T follicular helper cell (primary cell): ENCODE results near the gene NDST3.

Source experiments
- DNase-seq: peaks from one replicate; pipeline ENCODE4 v3.0.0-alpha.2; 2020; ENCODE audit warnings: low read depth
- total RNA-seq, 2 experiments: gene quantifications; one replicate each; lab custom pipeline; 2026; lab: John Stamatoyannopoulos, UW

NDST3 gene
- total RNA-seq = 0 reads per million in 2 experiments

GRCh38 chr4:118034053-118034785 is at the start of gene NDST3:
Gene NDST3, plus strand, starts transcription at chr4:118034486. Its CDS starts 19,425 bp downstream, at chr4:118053911.
- no peak for DNase-seq

- no peak for DNase-seq
Observed at GRCh38 chr4:117986321-117986720, 48.0 kb upstream of the NDST3 start.

DNA sequence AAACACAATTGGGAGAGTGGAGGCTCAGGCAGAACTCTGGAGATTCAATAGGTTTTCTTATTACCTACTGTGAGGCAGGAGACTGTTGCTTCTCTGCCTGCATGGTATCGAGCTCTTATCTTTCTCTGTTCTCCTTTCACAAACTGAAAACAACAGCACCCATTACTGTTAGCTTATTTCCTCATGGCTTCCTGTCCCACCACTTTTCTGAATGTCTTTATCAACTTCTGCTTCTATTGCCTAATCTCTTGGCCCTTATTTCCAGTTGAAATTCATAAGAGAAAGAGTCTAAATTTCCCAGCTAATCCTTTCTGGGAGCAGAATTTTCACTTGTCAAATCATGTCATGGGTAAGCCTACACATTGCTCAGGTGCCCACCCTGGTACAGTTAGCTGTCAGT is 46.8 kb upstream of the NDST3 start:
- no peak for DNase-seq

DNA sequence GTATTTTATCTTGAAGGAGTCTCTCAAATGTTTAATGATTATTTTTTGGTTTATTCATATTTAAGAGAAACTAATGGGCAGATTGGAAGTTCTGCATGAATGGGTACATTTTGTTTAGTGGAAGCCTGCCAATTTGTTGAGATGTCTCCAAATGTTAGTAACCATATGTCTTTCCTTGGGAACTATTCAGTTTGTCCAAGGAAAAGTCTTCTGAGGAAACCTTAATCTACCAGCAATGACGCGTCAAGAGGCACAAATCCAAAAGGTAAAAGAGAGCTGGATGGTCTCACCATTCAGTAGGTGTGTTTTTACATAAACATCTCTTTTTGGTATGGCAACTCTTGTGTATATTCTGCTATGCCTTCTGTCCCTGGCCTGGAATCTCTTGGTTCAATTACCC is 37.4 kb upstream of the NDST3 start:
- DNase-seq = no peak

- DNase-seq = no peak
Observed at GRCh38 chr4:118004088-118004487, 30.2 kb upstream of the NDST3 start.

DNA sequence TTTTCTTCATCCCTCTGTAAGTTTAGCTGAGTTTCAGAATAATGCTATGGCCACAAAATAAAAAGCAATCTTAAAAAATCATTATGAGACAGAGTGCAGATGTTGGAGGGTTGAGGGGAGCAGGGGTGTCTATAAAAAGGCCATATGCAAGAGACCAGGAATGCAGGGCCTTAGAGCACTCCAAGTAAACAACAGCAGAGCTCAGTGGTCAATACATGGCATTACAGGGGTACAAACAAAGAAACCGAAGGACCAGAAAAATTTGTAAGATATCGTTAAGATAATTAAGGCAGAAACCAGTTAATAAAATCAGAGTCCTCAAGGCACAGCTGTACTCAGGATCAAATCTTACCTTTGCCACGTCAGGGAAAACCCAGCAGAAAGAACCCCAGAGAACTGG is 28.4 kb upstream of the NDST3 start:
- DNase-seq = no peak

DNA sequence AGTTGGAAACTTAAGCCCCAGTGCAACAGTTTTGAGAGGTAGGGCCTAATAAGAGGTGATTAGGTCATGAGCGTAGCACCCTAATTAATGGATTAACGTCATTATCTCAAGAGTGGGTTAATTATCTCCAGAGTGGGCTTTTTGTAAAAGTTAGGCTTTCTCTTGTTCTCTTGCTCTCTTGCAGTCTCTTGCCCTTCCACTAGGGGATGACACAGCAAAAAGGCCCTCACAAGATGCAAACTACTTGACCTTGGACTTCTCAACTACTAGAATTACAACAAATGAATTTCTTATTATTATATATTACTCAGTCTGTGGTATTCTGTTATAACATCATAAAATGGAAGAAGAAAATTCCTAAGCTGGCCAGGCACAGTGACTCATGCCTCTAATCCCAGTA is 22.1 kb upstream of the NDST3 start:
- no peak for DNase-seq

DNA sequence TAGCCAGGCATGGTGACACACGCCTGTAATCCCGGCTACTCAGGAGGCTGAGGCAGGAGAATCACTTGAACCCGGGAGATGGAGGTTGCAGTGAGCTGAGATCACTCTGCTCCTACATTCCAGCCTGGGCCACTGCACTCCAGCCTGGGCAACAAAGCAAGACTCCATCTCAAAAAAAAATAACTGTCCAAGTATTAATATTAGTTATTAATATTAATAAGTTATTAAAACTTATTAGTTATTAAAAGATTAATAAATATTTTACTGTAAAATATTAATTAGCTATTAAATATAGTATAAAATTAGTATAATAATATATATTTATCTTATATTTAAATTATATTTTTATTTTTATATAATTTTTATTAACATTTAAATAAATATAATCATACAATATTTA is 19.5 kb upstream of the NDST3 start:
- no peak for DNase-seq

- DNase-seq = no peak
Observed at GRCh38 chr4:118018381-118019145, 15.7 kb upstream of the NDST3 start.

DNA sequence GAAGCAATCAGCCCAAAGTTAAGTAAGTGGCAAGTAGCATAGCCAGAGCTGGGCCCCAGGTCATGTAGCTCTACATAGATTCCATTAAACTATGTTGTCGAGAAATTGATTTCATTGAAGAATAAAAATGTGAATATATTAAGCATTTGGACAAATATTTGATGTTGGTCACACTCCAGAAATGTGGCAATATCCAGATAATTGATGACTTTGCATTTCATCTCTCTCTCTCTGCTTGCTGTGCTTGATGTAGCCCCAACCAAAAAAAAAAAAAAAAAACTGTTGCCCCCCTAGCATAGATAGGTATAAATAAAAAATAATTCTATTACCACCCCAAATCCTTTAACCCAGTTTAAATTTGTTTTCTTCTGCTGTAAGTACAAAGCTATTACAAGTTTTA is 7.5 kb upstream of the NDST3 start:
- no peak for DNase-seq

- no peak for DNase-seq
Observed at GRCh38 chr4:118029224-118029623, 5.1 kb upstream of the NDST3 start.

- DNase-seq = no peak
Observed at GRCh38 chr4:118032691-118033090, 1.6 kb upstream of the NDST3 start.

DNA sequence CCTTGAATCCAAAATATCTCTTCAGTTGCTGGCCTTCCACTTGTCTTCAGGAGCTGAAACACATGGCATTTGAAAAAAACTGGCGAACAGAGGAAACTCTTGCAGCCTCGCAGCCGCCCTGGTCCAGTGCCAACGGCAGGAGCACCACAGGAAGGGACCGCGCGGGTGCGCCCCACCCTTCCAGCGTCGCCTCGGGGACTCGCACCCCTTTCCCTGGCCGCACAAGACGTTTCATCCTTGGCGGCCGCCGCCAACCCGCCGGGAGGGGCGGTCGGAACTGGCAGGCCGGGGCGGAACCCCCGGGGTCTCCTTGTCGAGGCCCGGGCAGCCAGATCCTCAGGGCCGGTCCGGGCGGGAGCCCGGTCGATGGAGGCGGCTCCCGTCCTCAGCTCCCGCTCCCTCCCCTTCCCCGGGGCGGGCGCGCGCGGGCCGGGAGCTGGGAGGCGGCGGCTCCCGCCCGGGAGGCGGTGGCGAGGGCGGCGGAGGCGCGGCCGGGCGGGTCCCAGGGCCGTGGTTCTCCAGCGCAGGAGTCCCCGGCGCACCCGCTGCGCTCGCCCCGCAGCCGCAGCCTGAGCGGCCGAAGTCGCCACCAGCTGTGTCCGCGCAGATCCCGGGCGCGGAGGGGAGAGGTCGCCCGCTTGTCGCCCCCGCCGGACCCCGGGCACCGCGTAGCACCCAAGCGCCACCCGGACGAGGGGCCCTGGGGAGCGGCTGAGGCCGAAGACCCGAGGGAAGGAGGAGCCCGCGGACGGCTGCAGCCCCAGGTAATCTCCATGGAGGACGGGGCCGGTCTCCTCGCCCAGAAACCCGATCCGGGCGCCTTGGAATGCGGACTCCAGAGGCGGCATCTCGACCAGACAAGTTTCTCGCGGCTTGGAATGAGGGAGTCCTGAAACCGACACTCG is 886 bp upstream of the NDST3 start:
- DNase-seq = no peak

DNA sequence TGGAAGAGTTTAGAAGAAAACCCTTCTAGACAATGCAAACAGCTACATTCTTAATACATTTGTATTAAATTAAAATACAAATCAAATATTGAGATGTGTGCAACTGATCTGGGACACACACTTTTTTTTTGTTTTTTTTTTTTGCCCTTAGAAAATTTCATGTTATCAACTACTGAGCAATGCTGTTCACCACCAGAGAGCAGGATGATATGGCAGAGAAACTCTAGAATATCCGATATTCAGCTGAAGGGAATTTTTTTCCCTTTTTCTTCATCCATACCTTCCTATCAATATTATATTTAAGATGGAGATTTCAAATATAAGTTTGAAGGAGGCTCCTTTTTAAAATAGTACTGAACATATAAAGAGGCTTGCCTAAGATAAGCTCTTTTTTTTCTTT is 1.0 kb downstream of the NDST3 start:
- no peak for DNase-seq

DNA sequence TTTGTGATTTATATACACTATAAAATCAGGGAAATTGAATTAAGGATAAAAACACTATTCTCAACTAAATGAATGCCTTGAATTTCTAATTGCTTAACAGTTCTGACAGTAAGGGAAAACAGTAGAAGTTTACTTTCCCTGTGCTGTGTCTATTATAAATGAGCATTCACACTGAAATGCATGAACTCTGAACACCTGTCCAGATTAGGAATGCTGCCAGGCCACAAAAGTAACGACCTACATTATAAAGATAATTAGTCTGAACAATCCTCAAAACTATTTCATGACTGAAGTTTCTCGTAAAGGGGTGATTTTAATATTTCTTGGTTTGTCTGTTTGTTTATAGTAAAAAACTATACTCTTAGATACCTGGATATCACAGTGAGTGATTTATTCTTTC is 2.0 kb downstream of the NDST3 start:
- no peak for DNase-seq

GRCh38 chr4:118037955-118038354 is 3.7 kb downstream of the NDST3 start:
- no peak for DNase-seq

- no peak for DNase-seq
Observed at GRCh38 chr4:118046323-118046722, 12.0 kb downstream of the NDST3 start.

GRCh38 chr4:118047043-118047442 is 12.8 kb downstream of the NDST3 start:
- DNase-seq = no peak

GRCh38 chr4:118058955-118059354 is 24.7 kb downstream of the NDST3 start:
- DNase-seq = no peak

DNA sequence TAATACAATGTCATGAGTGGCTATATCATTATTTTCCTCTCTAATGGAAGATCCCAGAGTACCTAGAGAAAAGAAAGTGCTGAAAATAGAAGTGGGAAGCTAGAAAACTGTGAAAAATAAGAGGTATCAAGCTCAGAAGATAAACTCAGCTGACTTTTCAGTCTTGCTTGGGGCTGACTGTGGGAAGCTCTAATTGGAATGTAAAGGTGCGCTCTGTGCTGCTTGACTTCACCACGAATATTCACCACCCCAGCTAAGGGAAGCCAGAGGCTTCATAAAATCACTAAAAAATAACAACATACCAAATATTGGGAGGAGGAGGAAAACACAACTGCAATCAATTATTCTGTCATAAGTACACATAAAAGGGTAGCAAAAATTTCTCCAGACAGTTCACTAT is 25.1 kb downstream of the NDST3 start:
- no peak for DNase-seq

- DNase-seq = no peak
Observed at GRCh38 chr4:118076958-118077766, 42.9 kb downstream of the NDST3 start.

DNA sequence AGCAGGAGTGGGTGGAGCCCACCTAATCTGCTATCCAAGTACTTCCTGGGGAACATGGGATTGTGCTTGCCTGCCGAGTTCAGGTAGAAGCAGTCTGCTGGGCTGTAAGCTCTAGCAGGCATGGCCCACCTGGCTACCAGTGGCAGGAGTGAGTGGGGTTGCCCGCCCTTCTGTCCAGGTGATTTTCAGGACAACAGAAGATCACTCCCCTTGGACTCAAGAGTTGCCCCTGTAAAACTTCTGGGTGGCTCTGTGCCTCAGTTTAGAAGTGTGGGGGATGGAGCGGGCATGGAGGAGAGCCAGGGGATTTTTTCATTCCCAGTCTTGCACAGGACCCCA is 43.5 kb downstream of the NDST3 start:
- DNase-seq = no peak
